Measurements from ENCODE around the gene INPPL1. TPM values are rescaled to one million over a fixed set of nuclear protein-coding genes. Genes with fewer than 3 reads are reported as not detected.

Gene INPPL1
- total and polyA plus RNA-seq, 10 of the 15 experiments (the other 5 are each of a cell fraction or from before 2014, with no cell fraction given): 0.47 to 116 (median 43.4) TPM

- Histone ChIP-seq H3K27ac (ENCODE audit: control insufficient read depth, insufficient read depth) (no peak overlapping the region), H3K4me2 (ENCODE audit: control insufficient read depth, insufficient read depth) (no peak overlapping the region), H3K79me2 (ENCODE audit: control insufficient read depth, insufficient read depth, low read length) (peaks cover 19% of the 10 kb centered on the region), H3K9me3 (replicated peaks; ENCODE audit: control insufficient read depth, insufficient read depth, low read length) (no peaks in the 10 kb centered on the region), H4K20me1 (ENCODE audit: control insufficient read depth, insufficient read depth) (no peaks in the 10 kb centered on the region; the same call in 1 of the 2 replicates), H3K36me3 (ENCODE audit: control insufficient read depth in 2 of 2, insufficient read depth in 2 of 2, low read length in 1 of 2) (peaks cover 22 to 31% of the 10 kb centered on the region in 2 experiments; a peak in 3 of 4 replicates), H3K27me3 (replicated peaks in 1 of 2; ENCODE audit: control insufficient read depth in 2 of 2, insufficient read depth in 2 of 2, low read length in 1 of 2) (no peaks in the 10 kb centered on the region), H3K9ac (ENCODE audit: control insufficient read depth, insufficient read depth, low read length) (no peak overlapping the region), H2AFZ (ENCODE audit: control insufficient read depth, low read depth, low read length) (no peak overlapping the region), H3K4me3 (no peak overlapping the region), H3K4me1 (ENCODE audit: control insufficient read depth, insufficient read depth, low read length) (peaks cover 8% of the 10 kb centered on the region)
- SMC1A ChIA-PET (ENCODE audit: uncharacterized antibody, unreplicated experiment): no interaction called here
- CTCF ChIA-PET: interaction anchor here (1.2 kb wide), 1 partner anchor 33 kb away, joined by 4 read pairs; no protein-coding TSS in a partner anchor
- intact Hi-C loops (cut with micrococcal nuclease; ENCODE audit: unreplicated experiment): no loop called here
- POLR2A ChIA-PET: no interaction called here
- ATAC-seq (no peak), DNase-seq (ENCODE audit: low read depth, low spot score) (no peak), FAIRE-seq (no peak)
- no TSS peak for BruUV-seq (replicated peaks)
- WGBS (ENCODE audit: insufficient coverage, insufficient replicate concordance, low lambda C conversion rate, missing lambda C conversion rate): 91% methylated on average over 8 of the region's 8 CpGs
- RAD21 ChIA-PET (ENCODE audit: unreplicated experiment): no interaction called here
- in situ Hi-C loops (cut with MboI): no loop called here
- no peak for TF ChIP-seq MYC (IDR thresholded peaks at IDR 0.05; ENCODE audit: insufficient read depth, insufficient read length, insufficient replicate concordance, low read length, severe bottlenecking)
- TF ChIP-seq EED (IDR thresholded peaks at IDR 0.05; ENCODE audit: low read depth): no peak
- TF ChIP-seq NR2C1 (IDR thresholded peaks at IDR 0.05): no peak
- TF ChIP-seq WRNIP1 (IDR thresholded peaks at IDR 0.05; ENCODE audit: borderline replicate concordance, low read depth, low read length): no peak
- TF ChIP-seq MEF2B (IDR thresholded peaks at IDR 0.05; ENCODE audit: partially characterized antibody, poor library complexity, severe bottlenecking): no peak
- TF ChIP-seq NRF1 (conservative IDR thresholded peaks at IDR 0.05; ENCODE audit: low read depth, low read length): no peak
- TF ChIP-seq BRCA1 (IDR thresholded peaks at IDR 0.05; ENCODE audit: low read depth, low read length): no peak
- TF ChIP-seq FOXM1 (IDR thresholded peaks at IDR 0.05; ENCODE audit: low read depth, low read length): no peak
- no peak for TF ChIP-seq SREBF2 (IDR thresholded peaks at IDR 0.05; ENCODE audit: low read length)
- no peak for TF ChIP-seq NKRF (conservative IDR thresholded peaks at IDR 0.05)
- TF ChIP-seq ZNF24 (IDR thresholded peaks at IDR 0.05): no peak
- no peak for TF ChIP-seq BCL3 (IDR thresholded peaks at IDR 0.05; ENCODE audit: borderline replicate concordance, insufficient read depth, low read depth, low read length, poor library complexity, severe bottlenecking)
- TF ChIP-seq CBFB (IDR thresholded peaks at IDR 0.05; ENCODE audit: low read depth): no peak
- TF ChIP-seq E2F4 (IDR thresholded peaks at IDR 0.05; ENCODE audit: low read depth, low read length): no peak
- TF ChIP-seq CHD1 (IDR thresholded peaks at IDR 0.05; ENCODE audit: low read depth, low read length): no peak
- no peak for TF ChIP-seq BCLAF1 (IDR thresholded peaks at IDR 0.05)
Observed at GRCh38 chr11:72229336-72229924, 4.9 kb downstream of the INPPL1 start.
